OCI-LY7 (cell line): ENCODE results near the gene TRPM2. TPM values are rescaled to one million over a fixed set of nuclear protein-coding genes. Genes with fewer than 3 reads are reported as not detected.

Source experiments
- BruUV-seq: library from RNA; stranded (reverse); fragments of 400-500 nt; replicated peaks from 2 replicates; lab custom pipeline; 2021; lab: Mats Ljungman, UMichigan
- CTCF ChIA-PET: fragments of 300-600 bp; sonication (Branson Sonifier 250); formaldehyde crosslinking; loops from one replicate; lab custom pipeline; 2022; ENCODE audit warnings: antibody characterized with exemption; ENCODE audit not compliant: unreplicated experiment; lab: Charles Lee
- POLR2A ChIA-PET: fragments of 300-600 bp; sonication (Branson Sonifier 250); formaldehyde crosslinking; loops from one replicate; lab custom pipeline; 2022; ENCODE audit warnings: antibody characterized with exemption; lab: Charles Lee
- DNase-seq: peaks from one replicate; pipeline ENCODE4 v3.0.0-alpha.2; 2015; ENCODE audit warnings: low spot score
- H2AFZ ChIP-seq: fragments of 200-600 bp; sonication (generic), shearing (Covaris generic); 2 replicates; pipeline ENCODE4 v1.6.1; 2014; ENCODE audit warnings: mild to moderate bottlenecking, antibody characterized with exemption, low read length, moderate library complexity
- H3K27ac ChIP-seq: fragments of 200-600 bp; sonication (generic); 2 replicates; pipeline ENCODE4 v1.5.1; 2014; ENCODE audit warnings: mixed run types, low read depth, mild to moderate bottlenecking, moderate library complexity, low read length, inconsistent platforms; ENCODE audit not compliant: poor library complexity, severe bottlenecking
- H3K36me3 ChIP-seq: fragments of 200-600 bp; sonication (generic); 2 replicates; pipeline ENCODE4 v1.6.1; 2014; ENCODE audit warnings: mild to moderate bottlenecking, antibody characterized with exemption, low read length, moderate library complexity, mixed read lengths; ENCODE audit not compliant: insufficient read depth
- H3K4me1 ChIP-seq: fragments of 200-600 bp; sonication (generic); 2 replicates; pipeline ENCODE4 v1.5.1; 2014; ENCODE audit warnings: mild to moderate bottlenecking, low read length; ENCODE audit not compliant: insufficient read depth, poor library complexity, severe bottlenecking
- H3K4me2 ChIP-seq: fragments of 200-600 bp; sonication (generic); 2 replicates; pipeline ENCODE4 v1.6.1; 2014; ENCODE audit warnings: mild to moderate bottlenecking, low read length
- H3K4me3 ChIP-seq: fragments of 200-600 bp; sonication (generic); 2 replicates; pipeline ENCODE4 v1.5.1; 2014; ENCODE audit warnings: mild to moderate bottlenecking, low read depth, low read length; ENCODE audit not compliant: poor library complexity, severe bottlenecking
- H3K79me2 ChIP-seq: fragments of 200-600 bp; sonication (generic); 2 replicates; pipeline ENCODE4 v1.6.1; 2016; ENCODE audit warnings: low read depth, mild to moderate bottlenecking, low read length, moderate library complexity, mixed read lengths; ENCODE audit not compliant: insufficient read depth
- H3K9me2 ChIP-seq: fragments of 200-600 bp; sonication (generic); 2 replicates; pipeline ENCODE4 v1.6.1; 2016; ENCODE audit warnings: mild to moderate bottlenecking, low read length, mixed read lengths; ENCODE audit not compliant: insufficient read depth
- H3K9me3 ChIP-seq: fragments of 200-600 bp; sonication (generic); 2 replicates; pipeline ENCODE4 v1.6.1; 2014; ENCODE audit warnings: mild to moderate bottlenecking, mixed run types, low read length, mixed read lengths
- H4K20me1 ChIP-seq: fragments of 200-600 bp; sonication (generic); 2 replicates; pipeline ENCODE4 v1.6.1; 2014; ENCODE audit warnings: mild to moderate bottlenecking, antibody characterized with exemption, low read length, moderate library complexity, mixed read lengths; ENCODE audit not compliant: insufficient read depth
- CTCF ChIP-seq: fragments of 200-600 bp; sonication (generic); conservative IDR thresholded peaks from 2 replicates; pipeline ENCODE4 v1.5.1; 2014; ENCODE audit warnings: mild to moderate bottlenecking, antibody characterized with exemption, low read length, moderate library complexity, mixed read lengths
- EZH2phosphoT487 ChIP-seq: fragments of 200-600 bp; sonication (generic); IDR thresholded peaks from 2 replicates; pipeline ENCODE4 v1.6.1; 2018; ENCODE audit warnings: low read depth, borderline replicate concordance, mild to moderate bottlenecking, mixed run types, antibody characterized with exemption, low read length, moderate library complexity, mixed read lengths
- intact Hi-C: fragments of 100-400 bp; cut with micrococcal nuclease; formaldehyde crosslinking; loops from one replicate; pipeline ENCODE4 v1.10.0; 2022; ENCODE audit not compliant: unreplicated experiment
- total RNA-seq, 2 experiments: library from RNA; depleted of rRNA in 1 of 2; stranded (reverse); fragments of >200 nt in 1 of 2; shearing (Covaris generic) in 1 of 2; gene quantifications; 2 replicates each; pipeline ENCODE4 v1.2.3, GENCODE V29; 2014 to 2022

TRPM2 gene
- total RNA-seq, 2 experiments from 2014 or later = 1.8 to 7.1 TPM

GRCh38 chr21:44459712-44460440 is 106.5 kb downstream of the TRPM2 start:
- Histone ChIP-seq H3K9me3 (no peaks in the 10 kb centered on the region), H3K36me3 (no peaks in the 10 kb centered on the region), H4K20me1 (no peaks in the 10 kb centered on the region), H3K4me2 (no peak overlapping the region), H2AFZ (no peak overlapping the region), H3K27ac (no peak overlapping the region), H3K4me1 (no peaks in the 10 kb centered on the region), H3K4me3 (no peak overlapping the region), H3K9me2 (no peaks in the 10 kb centered on the region), H3K79me2 (no peaks in the 10 kb centered on the region)
- intact Hi-C loops = no loop called here
- no TSS peak for BruUV-seq
- ChIA-PET CTCF (no interaction called here), POLR2A (no interaction called here)
- no peak for DNase-seq
- TF ChIP-seq EZH2phosphoT487 = no peak
- TF ChIP-seq CTCF = no peak

GRCh38 chr21:44460441-44460755 is 107.0 kb downstream of the TRPM2 start:
- Histone ChIP-seq H2AFZ (no peak overlapping the region), H3K27ac (no peak overlapping the region), H3K4me3 (no peak overlapping the region), H4K20me1 (no peaks in the 10 kb centered on the region), H3K9me2 (no peaks in the 10 kb centered on the region), H3K9me3 (no peaks in the 10 kb centered on the region), H3K4me1 (no peaks in the 10 kb centered on the region), H3K36me3 (no peaks in the 10 kb centered on the region), H3K4me2 (no peak overlapping the region), H3K79me2 (no peaks in the 10 kb centered on the region)
- intact Hi-C loops = no loop called here
- POLR2A ChIA-PET = no interaction called here
- no peak for DNase-seq
- TF ChIP-seq CTCF = no peak
- no peak for TF ChIP-seq EZH2phosphoT487
- CTCF ChIA-PET = no interaction called here
- no TSS peak for BruUV-seq

- no peak overlapping the region for H3K4me3 ChIP-seq
- H3K27ac ChIP-seq = no peak overlapping the region
- H3K4me1 ChIP-seq = no peaks in the 10 kb centered on the region
- no peak overlapping the region for H3K4me2 ChIP-seq
- POLR2A ChIA-PET = no interaction called here
- H3K36me3 ChIP-seq = no peaks in the 10 kb centered on the region
- BruUV-seq = no TSS peak
- CTCF ChIA-PET = no interaction called here
- no peaks in the 10 kb centered on the region for H3K79me2 ChIP-seq
- TF ChIP-seq CTCF (no peak), EZH2phosphoT487 (no peak)
- H2AFZ ChIP-seq = no peak overlapping the region
- intact Hi-C loops = no loop called here
- no peaks in the 10 kb centered on the region for H3K9me3 ChIP-seq
- no peaks in the 10 kb centered on the region for H4K20me1 ChIP-seq
- no peak for DNase-seq
- no peaks in the 10 kb centered on the region for H3K9me2 ChIP-seq
Measured at GRCh38 chr21:44461005-44461404, 107.6 kb downstream of the TRPM2 start.
